AG04450 (cell line): ENCODE results near the gene ZMYND8. TPM values are rescaled to one million over a fixed set of nuclear protein-coding genes. Genes with fewer than 3 reads are reported as not detected.

Source experiments
- CTCF ChIA-PET: fragments of 300-600, 350-600 bp; formaldehyde crosslinking; extraction: SDS; loops from one replicate; lab custom pipeline; 2022; ENCODE audit warnings: antibody characterized with exemption, inconsistent platforms; lab: Charles Lee
- POLR2A ChIA-PET: fragments of 350-600 bp; formaldehyde crosslinking; extraction: SDS; loops from one replicate; lab custom pipeline; 2021; ENCODE audit warnings: antibody characterized with exemption, inconsistent platforms; lab: Yijun Ruan, JAX
- DNase-seq: peaks from one replicate; pipeline ENCODE4 v3.0.0-alpha.2; 2011; ENCODE audit warnings: low read depth, low spot score
- H3K27ac ChIP-seq: one replicate; pipeline ENCODE4 v1.5.1; 2012; ENCODE audit warnings: low read depth, low read length, control low read depth
- H3K27me3 ChIP-seq: one replicate; pipeline ENCODE4 v1.6.0; 2012; ENCODE audit warnings: low read length; ENCODE audit not compliant: control insufficient read depth, insufficient read depth
- H3K4me3 ChIP-seq: 2 replicates; pipeline ENCODE4 v1.5.1; 2011; ENCODE audit warnings: mild to moderate bottlenecking, low read depth, low read length, control low read depth
- H3K9me3 ChIP-seq: 2 replicates; pipeline ENCODE4 v1.5.1; 2012; ENCODE audit warnings: low read length; ENCODE audit not compliant: control insufficient read depth, insufficient read depth
- polyA plus RNA-seq: library from polyadenylated mRNA; depleted of rRNA; stranded (reverse); fragments of >200 nt; gene quantifications from 2 replicates; pipeline ENCODE4 v1.2.3, GENCODE V29; 2011
- TF ChIP-seq, protein P1 (sequence below): IDR thresholded peaks from 2 replicates; pipeline ENCODE4 v1.5.1; 2011; ENCODE audit warnings: low read depth, low read length, control low read depth, inconsistent platforms

Gene ZMYND8
- polyA plus RNA-seq, 1 experiment = 23.1 TPM

DNA sequence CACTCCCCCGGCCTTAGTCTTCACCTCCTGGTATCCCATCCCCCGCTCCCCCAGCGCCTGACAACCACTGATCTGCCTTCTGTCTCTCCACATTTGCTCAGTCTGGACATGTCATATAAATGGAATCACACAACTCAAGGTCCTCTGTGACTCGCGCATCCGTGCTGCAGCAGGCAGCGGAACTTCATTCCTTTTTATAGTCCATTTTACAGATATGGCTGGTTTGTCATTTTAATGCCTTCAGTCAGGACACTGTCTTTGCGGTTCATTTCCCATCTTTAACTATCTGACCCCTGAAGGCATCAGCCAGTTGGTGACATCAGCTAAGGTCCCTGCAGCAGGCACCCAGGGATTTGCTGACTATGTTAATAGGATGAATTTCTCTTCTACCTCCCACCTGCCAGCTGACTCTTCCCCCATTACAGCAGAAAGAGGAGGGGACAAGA, 125.7 kb downstream of the ZMYND8 start:
- Histone ChIP-seq H3K27me3 (no peaks in the 10 kb centered on the region), H3K9me3 (no peaks in the 10 kb centered on the region), H3K4me3 (no peak overlapping the region), H3K27ac (peak overlapping the region; percentile 91)
- CTCF ChIA-PET = interaction anchor here (2.9 kb wide), 1 partner anchor 153 kb away, joined by 17 read pairs; no protein-coding TSS in a partner anchor
- POLR2A ChIA-PET = no interaction called here
- DNase-seq = no peak
- TF ChIP-seq, protein P1, sequence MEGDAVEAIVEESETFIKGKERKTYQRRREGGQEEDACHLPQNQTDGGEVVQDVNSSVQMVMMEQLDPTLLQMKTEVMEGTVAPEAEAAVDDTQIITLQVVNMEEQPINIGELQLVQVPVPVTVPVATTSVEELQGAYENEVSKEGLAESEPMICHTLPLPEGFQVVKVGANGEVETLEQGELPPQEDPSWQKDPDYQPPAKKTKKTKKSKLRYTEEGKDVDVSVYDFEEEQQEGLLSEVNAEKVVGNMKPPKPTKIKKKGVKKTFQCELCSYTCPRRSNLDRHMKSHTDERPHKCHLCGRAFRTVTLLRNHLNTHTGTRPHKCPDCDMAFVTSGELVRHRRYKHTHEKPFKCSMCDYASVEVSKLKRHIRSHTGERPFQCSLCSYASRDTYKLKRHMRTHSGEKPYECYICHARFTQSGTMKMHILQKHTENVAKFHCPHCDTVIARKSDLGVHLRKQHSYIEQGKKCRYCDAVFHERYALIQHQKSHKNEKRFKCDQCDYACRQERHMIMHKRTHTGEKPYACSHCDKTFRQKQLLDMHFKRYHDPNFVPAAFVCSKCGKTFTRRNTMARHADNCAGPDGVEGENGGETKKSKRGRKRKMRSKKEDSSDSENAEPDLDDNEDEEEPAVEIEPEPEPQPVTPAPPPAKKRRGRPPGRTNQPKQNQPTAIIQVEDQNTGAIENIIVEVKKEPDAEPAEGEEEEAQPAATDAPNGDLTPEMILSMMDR = no peak

DNA sequence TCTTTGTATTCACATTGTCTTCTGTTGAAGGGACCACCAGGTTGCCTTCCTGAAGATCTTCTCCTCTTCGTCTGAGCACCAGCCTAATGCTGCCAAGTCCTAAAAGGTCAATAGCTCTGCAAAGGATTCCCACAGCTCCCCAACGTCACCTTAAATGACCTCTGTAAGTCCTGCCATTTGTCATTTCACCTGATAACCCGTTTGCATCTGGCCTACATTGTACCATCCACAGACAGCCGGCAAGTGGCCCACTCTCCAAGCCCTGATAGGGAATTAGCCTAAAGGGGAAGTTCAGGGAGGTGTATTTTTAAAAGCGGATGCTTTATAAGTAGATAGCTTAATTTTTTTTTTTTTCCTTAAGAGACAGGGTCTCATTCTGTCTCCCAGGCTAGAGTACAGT, 127.8 kb downstream of the ZMYND8 start:
- ChIA-PET POLR2A (interaction anchor here (0.7 kb wide), 1 partner anchor 15 kb away, joined by 3 read pairs; no protein-coding TSS in a partner anchor), CTCF (interaction anchor here (1.1 to 4.3 kb wide), 4 partner anchors 9 to 156 kb away, joined by 3 to 24 read pairs (median 6); no protein-coding TSS in a partner anchor)
- Histone ChIP-seq H3K9me3 (no peaks in the 10 kb centered on the region), H3K27ac (no peak overlapping the region), H3K4me3 (no peak overlapping the region), H3K27me3 (no peaks in the 10 kb centered on the region)
- DNase-seq = no peak
- TF ChIP-seq, protein P1 = no peak

DNA sequence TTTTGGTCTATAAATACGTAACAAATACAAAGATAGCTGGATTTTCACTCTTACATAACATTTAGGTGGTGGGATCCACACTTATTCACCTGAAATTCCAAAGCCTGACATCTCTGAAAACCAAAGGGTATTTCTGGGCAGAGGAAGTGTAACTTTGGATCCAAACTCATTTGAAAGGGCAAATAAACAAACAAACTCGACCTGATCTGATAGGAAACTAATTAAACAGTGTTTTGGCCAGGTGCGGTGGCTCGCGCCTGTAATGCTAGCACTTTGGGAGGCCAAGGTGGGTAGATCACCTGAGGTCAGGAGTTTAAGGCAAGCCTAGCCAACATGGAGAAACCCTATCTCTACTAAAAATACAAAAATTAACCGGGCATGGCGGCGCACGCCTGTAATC, 128.9 kb downstream of the ZMYND8 start:
- Histone ChIP-seq H3K9me3 (no peaks in the 10 kb centered on the region), H3K4me3 (no peak overlapping the region), H3K27me3 (no peaks in the 10 kb centered on the region), H3K27ac (no peak overlapping the region)
- no peak for DNase-seq
- ChIA-PET CTCF (interaction anchor here (1.2 to 4.3 kb wide), 5 partner anchors 8 to 157 kb away, joined by 4 to 24 read pairs (median 5); no protein-coding TSS in a partner anchor), POLR2A (interaction anchor here (1.1 kb wide), 1 partner anchor 14 kb away, joined by 17 read pairs; no protein-coding TSS in a partner anchor)
- TF ChIP-seq, protein P1 = no peak

DNA sequence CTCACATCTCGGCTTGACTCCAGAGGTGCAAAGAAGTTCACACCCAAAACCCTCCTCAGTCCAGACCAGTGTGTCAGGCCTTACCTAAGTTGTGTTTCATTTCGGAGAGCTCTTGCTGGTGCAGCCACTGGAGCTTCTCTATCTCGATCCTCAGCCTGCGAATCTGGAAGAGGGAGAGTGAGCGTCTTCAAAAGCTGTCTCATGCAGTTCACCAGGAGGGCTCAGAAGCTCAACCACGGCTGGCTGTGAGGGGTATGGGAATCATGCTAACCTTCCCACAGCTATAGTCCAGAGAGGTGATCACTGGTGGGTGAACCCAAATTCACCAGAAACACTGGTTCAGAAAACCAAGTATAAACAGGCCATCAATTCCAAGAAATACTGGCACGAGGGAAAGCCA, 129.4 kb downstream of the ZMYND8 start:
- no peak overlapping the region for H3K4me3 ChIP-seq
- no peaks in the 10 kb centered on the region for H3K9me3 ChIP-seq
- POLR2A ChIA-PET = interaction anchor here (1.1 kb wide), 1 partner anchor 14 kb away, joined by 17 read pairs; no protein-coding TSS in a partner anchor
- CTCF ChIA-PET = interaction anchor here (0.5 to 4.3 kb wide), 5 partner anchors 8 to 282 kb away, joined by 3 to 24 read pairs (median 5); no protein-coding TSS in a partner anchor
- H3K27ac ChIP-seq = no peak overlapping the region
- H3K27me3 ChIP-seq = no peaks in the 10 kb centered on the region
- DNase-seq = no peak
- TF ChIP-seq, protein P1 = no peak

DNA sequence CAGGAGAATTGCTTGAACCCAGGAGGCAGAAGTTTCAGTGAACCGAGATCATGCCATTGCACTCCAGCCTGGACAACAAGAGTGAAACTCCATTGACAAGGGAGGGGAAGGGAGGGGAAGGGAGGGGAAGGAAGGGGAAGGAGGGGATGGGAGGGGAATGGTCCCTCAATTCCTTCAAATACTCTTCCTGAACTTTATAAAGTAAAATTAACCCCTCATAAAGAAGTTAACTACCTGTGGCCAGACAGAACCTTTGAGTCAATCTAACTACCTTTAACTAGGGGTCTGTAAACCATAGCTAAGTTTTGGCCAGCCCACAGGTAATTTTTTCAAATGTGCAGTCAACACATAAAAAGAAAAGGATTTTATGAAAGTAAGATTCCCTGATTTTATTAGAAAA, 131.0 kb downstream of the ZMYND8 start:
- no peaks in the 10 kb centered on the region for H3K9me3 ChIP-seq
- DNase-seq = no peak
- TF ChIP-seq, protein P1 = no peak
- H3K27me3 ChIP-seq = no peaks in the 10 kb centered on the region
- no peak overlapping the region for H3K27ac ChIP-seq
- H3K4me3 ChIP-seq = no peak overlapping the region
- ChIA-PET POLR2A (interaction anchor here (0.6 kb wide), 1 partner anchor 342 kb away, joined by 5 read pairs; no protein-coding TSS in a partner anchor), CTCF (no interaction called here)
